Sciatic nerve (tissue), 2 donors: ENCODE results near the gene NME2. TPM values are rescaled to one million over a fixed set of nuclear protein-coding genes. Genes with fewer than 3 reads are reported as not detected.
"Not testable (repeated sequence)": the region's sequence is repeated elsewhere in the genome, so short reads cannot be mapped to it uniquely, and the experiment has no call there.

Source experiments
- ATAC-seq: fragments of 200-7000 bp; cut with Tn5 transposase; one replicate; pipeline ENCODE4 v1.9.1; 2020; ENCODE audit warnings: mild to moderate bottlenecking, moderate library complexity
- DNase-seq: peaks from one replicate; pipeline ENCODE4 v3.0.0-alpha.2; 2020; ENCODE audit warnings: low spot score
- intact Hi-C: fragments of 100-400 bp; cut with DNase I; formaldehyde crosslinking; loops from one replicate; pipeline ENCODE4 v1.14.2; 2022
- total RNA-seq: library from RNA; stranded (reverse); fragmentation: NEBNext Ultra II Directional; extraction: Animal tissue kit (Norgen Biotek cat#: 25700); gene quantifications from one replicate; pipeline ENCODE4 v1.2.1, GENCODE V29; 2021
- donor health status: DM: no; HTN: no; CAD: no.
- donor health status: DM: no; HTN: no; CAD: no.

Gene NME2
- total RNA-seq, 1 donor from 2014 or later, result 250 TPM

DNA sequence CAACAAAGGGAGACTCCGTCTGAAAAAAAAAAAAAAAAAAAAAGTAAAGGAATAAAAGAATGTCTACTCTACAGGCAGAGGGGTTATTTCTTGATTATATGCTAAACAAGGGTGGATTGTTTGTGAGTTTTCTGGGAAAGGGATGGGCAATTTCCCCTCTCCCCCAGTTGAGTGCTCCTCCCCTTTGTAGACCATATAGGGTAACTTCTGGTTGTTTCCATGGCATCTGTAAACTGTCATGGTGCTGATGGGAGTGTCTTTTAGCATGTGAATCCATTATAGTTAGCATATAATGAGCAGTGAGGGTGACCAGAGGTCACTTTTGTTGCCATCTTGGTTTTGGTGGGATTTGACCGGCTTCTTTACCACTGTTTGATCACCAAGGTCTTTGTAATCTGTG, 17.0 kb upstream of the NME2 start:
- no peak for DNase-seq
- intact Hi-C loops, result loop anchor here (10.0 kb wide), 1 partner anchor 154 kb away; no protein-coding TSS in a partner anchor
- no peak for ATAC-seq

DNA sequence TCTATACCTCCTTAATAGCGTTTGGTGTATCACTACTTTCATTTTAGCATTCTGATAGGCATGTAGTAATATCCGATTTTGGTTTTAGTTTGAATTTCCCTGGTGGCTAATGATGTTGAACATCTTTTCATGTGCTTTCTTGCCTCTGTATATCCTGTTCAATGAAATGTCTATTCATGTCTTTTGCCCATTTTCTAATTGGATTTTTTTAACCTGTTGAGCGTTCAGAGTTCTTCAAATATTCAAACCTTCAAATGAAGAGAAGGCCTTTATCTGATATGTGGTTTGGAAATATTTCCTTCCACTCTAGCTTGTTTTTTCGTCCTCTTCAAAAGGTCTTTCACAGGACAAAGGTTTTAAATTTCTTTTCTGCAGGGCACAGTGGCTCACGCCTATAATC, 15.3 kb upstream of the NME2 start:
- DNase-seq (no peak), ATAC-seq (no peak)
- intact Hi-C loops, result no loop called here

DNA sequence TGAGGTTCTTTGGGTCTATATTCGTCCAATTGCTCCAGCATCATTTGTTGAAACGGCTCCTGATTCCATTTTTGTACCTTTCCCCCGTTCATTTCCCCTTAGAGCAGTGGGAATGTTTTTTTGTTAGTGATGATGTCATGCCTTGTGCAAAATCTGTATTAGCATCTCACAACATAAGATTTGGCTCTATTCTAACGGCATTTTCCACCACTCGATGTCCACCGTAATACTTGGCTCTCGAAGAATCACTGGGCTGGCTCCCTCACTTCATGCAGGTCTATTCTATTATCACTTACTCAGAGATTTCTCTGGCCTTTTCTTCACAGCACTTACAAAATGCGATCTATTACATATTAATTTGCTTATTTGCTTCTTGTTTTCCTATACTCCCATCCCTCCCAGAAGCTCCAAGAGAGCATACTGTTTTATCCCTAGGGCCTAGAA, 13.4 kb upstream of the NME2 start:
- peak; percentile 35 for ATAC-seq
- intact Hi-C loops, result no loop called here
- no peak for DNase-seq

DNA sequence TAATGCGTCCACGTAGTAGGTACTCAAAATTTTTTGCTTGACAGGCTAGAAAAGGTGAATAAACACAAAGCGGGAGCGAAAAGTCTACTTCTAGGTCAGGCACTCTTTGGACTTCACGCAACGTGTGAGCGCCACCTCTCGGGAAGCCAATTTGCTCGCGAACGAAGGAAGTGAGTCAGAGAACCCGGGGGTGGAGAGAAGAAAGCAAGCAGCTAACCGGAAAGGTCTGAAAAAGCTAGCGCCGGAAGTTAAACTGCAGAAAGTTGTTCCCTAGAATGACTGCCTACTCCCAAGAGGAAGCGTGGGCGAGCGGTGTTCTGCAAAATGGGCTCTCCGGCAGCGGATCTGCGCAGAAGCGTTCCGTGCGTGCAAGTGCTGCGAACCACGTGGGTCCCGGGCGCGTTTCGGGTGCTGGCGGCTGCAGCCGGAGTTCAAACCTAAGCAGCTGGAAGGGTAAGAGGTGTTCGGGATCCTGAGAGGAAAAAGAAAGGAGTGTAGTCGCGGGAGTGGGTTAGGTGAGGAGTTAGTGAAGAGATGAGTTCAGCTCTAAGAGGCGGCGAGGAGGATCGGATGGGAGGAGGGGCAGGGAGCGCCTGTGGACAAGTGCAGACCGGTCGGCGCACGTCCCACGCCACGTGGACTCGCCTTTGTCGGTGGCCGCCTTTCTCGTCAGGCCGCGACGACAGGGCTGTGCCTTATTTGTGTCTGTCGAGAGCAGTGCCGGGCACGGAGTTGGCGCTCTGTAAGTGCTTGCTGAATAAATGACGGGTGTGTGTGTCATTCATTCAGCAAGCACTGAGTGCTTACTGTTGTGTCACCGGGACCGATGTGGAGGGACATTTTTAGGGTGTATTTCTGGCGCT, 12.8 kb upstream of the NME2 start, which contains the start of gene NME1:
Gene NME1, plus strand, starts transcription at position 350 of the 863 bp plus-strand sequence. CDS start 2,096 bp downstream, outside the sequence.
- ATAC-seq (peak; percentile 98), DNase-seq (peak; percentile 97)
- intact Hi-C loops, result no loop called here

DNA sequence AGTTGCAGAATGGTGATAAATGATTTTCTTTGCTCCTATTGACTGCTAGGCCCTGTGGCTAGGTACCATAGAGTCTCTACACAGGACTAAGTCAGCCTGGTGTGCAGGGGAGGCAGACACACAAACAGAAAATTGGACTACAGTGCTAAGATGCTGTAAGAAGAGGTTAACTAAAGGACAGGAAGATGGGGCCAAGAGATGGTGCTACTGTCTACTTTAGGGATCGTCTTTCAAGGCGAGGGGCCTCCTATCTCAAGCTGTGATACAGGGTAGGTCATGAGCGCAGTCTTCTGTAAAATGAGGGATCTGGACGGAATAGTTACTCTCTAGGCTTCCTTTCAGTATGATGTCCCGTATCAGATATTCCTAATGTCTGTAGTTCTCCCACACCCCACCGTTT, 12.0 kb upstream of the NME2 start:
- ATAC-seq (peak; percentile 0), DNase-seq (no peak)
- intact Hi-C loops, result no loop called here

DNA sequence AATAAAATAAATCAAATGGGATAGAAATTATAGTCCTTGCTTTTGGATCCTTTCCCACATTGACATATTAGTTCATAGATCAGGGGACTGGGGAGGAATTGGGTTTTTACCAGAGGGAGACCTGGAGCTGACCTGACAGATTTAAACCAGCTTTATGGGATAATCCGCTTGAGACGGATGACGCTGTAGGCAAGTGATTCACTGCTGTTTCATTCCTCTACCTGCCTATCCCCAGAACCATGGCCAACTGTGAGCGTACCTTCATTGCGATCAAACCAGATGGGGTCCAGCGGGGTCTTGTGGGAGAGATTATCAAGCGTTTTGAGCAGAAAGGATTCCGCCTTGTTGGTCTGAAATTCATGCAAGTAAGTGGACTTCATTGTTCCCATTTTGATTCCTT, 10.8 kb upstream of the NME2 start:
- ATAC-seq, result no peak
- intact Hi-C loops, result no loop called here

DNA sequence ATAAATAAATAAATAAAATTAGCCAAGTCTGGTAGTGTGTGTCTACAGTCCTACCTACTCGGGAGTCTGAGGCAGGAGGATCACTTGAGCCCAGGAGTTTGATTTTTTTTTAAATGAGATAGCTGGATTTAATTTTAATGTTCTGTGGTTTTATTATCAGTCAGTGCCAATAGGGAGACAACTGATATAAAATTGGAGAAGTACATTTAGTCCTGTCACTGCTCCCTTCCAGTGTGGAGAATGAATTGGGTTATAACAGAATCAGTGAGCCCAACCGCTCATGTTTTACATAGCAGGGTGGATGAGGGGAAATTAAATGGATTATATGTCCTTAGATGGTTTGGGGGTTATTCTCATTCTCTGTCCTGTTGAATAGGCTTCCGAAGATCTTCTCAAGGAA, 6.6 kb upstream of the NME2 start:
- intact Hi-C loops, result no loop called here
- DNase-seq (no peak), ATAC-seq (no peak)

More for the DNA sequence above, 10.8 kb upstream of the NME2 start:
- DNase-seq, result no peak

DNA sequence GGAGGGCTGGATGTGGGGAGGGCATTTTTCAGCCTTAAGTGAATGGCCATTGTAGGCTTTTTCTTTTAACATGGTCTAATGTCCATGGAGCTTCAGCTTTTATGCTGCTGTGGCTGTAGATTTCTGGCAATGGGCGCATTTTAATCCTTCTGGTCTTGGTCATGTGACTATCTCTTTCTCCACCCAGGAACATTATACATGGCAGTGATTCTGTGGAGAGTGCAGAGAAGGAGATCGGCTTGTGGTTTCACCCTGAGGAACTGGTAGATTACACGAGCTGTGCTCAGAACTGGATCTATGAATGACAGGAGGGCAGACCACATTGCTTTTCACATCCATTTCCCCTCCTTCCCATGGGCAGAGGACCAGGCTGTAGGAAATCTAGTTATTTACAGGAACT, 4.7 kb upstream of the NME2 start:
- DNase-seq, result no peak
- intact Hi-C loops, result no loop called here
- no peak for ATAC-seq

DNA sequence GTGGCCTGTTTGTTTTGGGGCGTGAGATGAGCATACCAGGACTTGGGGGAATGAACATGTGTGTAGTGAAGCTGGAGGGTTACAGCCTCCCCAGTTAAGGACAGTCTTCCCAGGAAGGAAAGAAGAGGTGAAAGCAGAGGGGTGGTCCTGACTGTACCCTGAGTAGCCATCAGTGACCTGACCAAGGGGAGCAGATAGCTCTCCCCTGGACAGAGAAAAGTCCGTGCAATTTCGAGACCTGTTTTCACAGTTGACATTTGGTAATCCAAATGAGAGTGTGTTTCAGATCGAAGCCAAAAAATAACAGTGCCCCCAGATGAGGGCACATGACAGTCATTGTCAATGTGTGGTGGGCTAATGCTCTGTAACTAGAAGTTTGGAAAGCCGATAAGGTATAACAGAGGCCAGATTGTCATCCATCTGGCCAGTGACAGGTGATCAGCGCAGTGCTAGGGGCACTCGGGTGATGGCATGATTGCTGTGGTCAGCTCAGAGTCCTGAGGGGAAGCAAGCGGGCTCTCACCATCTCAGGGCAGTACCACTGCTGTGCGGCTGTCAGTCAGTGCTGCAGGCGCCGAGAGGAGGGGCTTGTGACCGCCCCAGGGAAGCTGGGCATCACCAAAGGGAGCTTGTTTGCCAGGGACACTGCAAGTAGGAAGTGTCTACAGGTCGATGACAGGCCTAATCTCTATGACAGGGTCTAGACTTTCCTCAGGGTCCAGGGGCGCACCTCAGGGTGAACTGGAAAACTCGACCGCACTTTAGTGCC, 1.1 kb upstream of the NME2 start:
- ATAC-seq (peak; percentile 14), DNase-seq (no peak)
- intact Hi-C loops, result no loop called here

DNA sequence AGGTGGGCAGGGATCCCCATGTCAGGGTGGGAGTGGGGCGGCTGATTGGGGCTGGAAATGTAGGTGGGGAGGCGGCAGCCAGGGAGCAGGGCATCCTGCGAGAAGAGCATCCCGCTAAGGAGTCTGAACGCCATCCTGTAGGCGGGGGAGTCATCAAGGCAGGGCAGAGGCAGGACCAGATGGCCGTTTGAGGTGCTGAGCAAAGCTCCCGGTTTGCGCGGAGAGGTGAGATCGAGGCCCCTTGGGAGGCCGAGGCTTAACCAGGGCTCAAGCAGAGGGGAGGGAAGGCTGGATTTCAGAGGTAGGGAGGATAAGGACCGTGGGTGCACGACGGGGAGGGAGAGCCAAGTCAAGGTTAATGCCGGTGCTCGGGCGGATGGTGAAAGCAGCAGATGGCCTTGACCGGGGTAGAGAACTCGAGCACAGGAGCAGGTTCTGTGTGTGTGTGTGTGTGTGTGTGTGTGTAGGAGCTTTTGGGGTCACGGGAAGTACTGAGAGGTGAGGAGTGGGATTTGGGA, 472 bp upstream of the NME2 start:
- DNase-seq, result no peak
- intact Hi-C loops, result no loop called here
- ATAC-seq, result peak; percentile 13

DNA sequence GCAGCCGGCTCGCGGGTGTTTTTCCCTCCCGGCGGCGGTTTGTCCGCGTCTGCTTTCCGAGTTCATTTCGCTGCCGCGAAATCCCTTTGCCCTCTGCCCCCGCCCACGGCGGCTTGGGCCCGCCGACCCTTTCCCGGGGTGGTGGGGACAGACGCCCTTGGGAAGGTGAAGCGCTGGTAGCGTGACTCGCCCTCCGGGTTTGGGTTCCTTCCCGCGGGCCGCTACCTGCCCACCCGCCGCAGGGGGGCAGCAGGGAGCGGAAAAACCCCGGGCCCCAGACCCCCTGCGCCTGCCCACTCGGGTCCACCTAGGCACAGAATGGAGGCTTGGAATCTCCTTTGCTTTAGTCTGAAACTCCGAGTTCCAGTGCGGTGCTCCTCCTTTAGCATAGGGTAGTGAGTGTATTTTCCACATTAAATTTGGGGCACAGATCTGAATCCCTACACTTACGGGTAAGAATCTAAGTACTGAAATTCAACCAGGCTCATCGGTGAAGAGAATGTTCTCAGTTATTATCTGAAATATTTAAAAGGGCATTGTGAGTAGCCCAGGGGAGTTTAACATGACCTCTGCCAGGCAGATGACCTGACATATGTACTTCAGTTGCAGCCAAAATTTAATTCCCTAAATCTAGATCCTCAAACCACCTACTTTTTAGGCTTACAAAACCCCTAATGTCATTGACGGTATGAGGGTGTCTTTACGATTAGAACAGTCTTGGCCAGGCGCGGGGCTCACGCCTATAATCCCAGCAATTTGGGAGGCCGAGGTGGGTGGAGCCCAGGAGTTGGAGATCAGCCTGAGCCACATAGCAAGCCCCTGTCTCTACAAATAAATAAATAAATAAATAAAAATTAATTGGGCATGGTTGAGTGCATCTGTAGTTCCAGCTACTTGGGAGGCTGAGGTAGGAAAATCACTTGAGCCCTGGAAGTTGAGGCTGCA, 1.0 kb downstream of the NME2 start:
- intact Hi-C loops, result no loop called here
- ATAC-seq (peak; percentile 43), DNase-seq (no peak)

DNA sequence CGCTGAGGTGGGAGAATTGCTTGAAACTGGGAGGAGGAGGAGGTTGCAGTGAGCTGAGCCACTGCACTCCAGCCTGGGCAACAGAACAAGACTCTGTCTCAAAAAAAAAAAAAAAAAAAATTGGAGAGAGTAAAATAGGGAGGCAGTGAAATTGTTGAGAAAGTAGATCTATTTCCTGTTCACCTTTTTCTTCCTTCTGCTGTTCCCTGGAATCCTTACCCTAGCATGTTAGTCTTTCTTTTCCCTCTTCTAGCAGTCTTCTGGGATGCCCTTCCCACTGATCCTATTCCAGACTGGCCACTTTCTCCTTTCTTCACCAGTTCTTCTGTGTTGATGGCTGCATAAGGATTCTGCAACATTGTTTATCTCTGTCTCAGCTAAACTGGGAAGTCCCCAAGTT, 3.1 kb downstream of the NME2 start:
- ATAC-seq (no peak), DNase-seq (no peak)
- intact Hi-C loops, result no loop called here

DNA sequence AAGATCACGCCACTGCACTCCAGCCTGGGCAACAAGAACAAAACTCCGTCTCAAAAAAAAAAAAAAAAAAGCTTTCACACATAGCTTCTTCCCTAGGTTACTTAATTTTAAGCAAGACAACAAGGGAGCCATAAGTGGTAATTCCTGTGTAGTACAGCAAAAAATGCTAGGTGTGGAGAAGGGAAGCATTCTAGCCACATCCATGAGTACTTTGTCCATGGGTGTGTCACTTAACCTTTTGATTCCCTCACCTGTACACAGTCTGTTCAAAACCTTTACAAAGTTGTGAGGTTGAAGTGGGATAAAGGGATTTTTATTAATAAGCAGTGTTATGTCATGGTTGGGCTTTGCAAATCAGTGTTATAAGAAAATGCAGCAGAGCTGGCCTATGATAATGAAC, 4.5 kb downstream of the NME2 start:
- intact Hi-C loops, result no loop called here
- DNase-seq, result no peak

DNA sequence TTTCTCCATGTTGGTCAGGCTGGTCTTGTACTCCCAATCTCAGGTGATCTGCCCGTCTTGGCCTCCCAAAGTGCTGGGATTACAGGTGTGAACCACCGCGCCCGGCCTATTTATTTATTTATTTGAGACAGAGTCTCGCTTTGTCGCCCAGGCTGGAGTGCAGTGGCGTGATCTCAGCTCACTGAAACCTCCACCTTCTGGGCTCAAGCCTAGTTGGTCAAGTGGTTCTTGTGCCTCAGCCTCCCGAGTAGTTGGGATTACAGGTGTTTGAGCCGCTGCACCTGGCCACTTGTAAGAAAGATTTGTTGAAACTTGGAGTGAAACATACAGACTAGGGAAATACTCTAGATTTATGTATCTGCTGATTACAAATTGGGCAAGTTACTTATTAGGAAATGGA, 5.8 kb downstream of the NME2 start:
- intact Hi-C loops, ATAC-seq, DNase-seq: not testable (repeated sequence)

More for the DNA sequence above, 4.5 kb downstream of the NME2 start:
- no peak for ATAC-seq

DNA sequence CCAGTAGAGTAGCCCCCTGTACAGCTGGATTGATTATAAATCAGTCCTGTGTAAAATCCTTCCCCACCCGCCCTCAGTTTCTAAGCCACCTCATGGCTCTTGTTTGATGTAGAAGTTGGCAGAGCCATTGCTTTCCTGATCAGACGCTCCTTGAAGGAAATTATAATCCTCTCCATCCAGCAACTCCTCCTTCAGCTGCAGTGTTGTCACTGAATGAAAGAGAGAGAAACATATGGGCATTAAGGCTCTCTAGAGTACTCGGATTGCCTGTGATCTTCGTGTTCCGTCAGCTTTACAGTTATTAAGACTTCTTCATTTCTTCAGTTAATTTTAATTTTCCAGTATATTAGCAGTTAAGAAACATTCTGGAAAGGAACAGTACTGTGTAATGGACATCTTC, 14.3 kb downstream of the NME2 start:
- no peak for ATAC-seq
- intact Hi-C loops, result no loop called here
- DNase-seq, result no peak

DNA sequence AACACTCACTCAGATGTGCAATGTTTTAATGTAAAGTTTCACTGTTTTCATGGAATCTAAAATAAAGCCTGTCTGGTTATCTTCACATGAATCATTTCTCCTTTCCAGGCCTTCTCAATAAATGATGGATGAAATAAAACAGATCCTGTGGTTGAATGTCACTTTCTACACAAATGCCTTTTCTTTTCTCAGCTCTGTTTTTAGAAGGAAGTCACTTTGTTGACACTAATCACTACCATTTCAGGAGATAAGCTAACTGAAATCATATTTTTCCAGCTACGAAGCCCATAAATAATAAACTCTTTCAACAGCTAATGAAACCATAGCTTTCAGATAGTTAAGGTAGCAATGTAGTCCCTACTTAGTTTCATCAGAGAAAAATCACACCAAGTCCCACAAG, 17.9 kb downstream of the NME2 start:
- ATAC-seq (no peak), DNase-seq (no peak)
- intact Hi-C loops, result no loop called here

DNA sequence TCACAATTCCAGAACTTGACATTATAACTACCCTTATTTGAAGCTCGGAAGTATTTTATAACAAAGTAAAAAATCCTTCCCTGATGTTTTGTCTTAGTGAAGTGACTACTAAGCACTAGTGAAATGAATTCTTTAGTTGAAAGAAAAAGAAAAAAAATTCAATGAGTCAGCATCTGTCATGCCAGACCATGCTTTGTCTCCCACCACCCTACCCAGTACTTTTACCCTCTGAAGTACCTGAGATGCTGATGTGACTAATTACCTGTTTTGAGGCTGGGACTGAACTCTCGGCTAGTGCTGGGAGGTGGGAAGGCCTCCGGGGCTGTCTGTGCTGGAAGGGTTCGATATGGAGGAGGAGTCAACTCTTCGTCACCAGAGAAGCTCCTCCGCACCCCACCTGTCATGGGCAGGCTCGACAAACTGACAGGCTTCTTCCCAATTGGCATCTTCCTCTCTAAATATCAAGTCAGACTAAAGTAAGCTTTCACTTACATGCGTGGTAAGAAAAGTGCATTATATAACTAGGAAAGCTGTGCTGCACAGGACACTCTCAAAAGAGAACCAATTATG, 19.6 kb downstream of the NME2 start:
- intact Hi-C loops, result no loop called here
- ATAC-seq (no peak), DNase-seq (no peak)

DNA sequence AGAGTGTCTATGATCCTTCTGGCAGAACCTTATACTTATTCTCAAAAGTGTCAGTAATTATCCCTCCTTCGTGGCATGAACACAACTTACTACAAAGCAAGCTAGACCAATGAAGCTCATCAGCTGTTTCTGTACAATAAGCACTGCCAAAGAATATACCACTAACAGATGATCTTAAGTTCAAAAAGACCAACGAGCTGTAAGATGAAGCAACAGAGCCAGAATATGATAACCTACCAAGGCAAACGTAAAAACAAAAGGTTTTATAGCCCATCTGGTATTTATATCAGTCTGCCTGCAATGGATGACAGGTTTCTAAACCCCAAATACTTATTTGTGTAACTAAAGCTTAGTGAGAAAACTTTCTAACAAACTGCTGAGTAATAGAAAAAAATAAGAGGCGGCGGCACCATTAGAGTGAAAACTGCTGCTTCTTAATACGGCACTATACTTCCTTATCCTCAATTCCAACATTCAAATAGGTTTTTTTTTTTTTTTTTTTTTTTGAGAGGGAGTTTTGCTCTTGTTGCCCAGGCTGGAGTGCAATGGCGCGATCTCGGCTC, 22.1 kb downstream of the NME2 start:
- ATAC-seq, result no peak
- DNase-seq, result no peak
- intact Hi-C loops, result no loop called here
